ENCODE data around the gene COX5B.

COX5B gene

GRCh38 chr2:97697252-97698235 is 51.7 kb downstream of the COX5B start:
- peak; percentile 69 for DNase-seq (ENCODE audit: low spot score)
- no peak overlapping the region for H3K27ac ChIP-seq
- peak; percentile 92 for TF ChIP-seq CTCF (conservative IDR thresholded peaks at IDR 0.05; ENCODE audit: low read depth)
- ChIA-PET POLR2A (ENCODE audit: low non-redundant PET) (interaction anchor here (0.5 kb wide), 1 partner anchor 32 kb away, joined by 3 read pairs; no protein-coding TSS in a partner anchor), CTCF (interaction anchor here (0.6 to 5.4 kb wide), 6 partner anchors 11 to 1633 kb away, joined by 3 to 39 read pairs (median 6); partner anchors contain the start of gene ACTR1B)
